PFSK-1 (cell line): ENCODE measurements around the gene KIF7.

Source experiments
- FOXP2 ChIP-seq: optimal IDR thresholded peaks from 2 replicates; pipeline ENCODE3; 2011; ENCODE audit warnings: borderline replicate concordance, control low read depth, inconsistent platforms; ENCODE audit not compliant: insufficient read depth; ENCODE audit errors: extremely low read length, extremely low read depth
- POLR2AphosphoS5 ChIP-seq: IDR thresholded peaks from 2 replicates; pipeline ENCODE4 v1.6.1; 2012; ENCODE audit warnings: low read depth, mild to moderate bottlenecking, control low read depth, low read length, moderate library complexity
- REST ChIP-seq, 2 experiments: IDR thresholded peaks; 2 replicates each; pipeline versions ENCODE4 v1.6.1 to v1.8.0; 2011 to 2012; ENCODE audit warnings: low read depth in 2 of 2, low read length in 2 of 2, control low read depth in 1 of 2, inconsistent platforms in 1 of 2, mild to moderate bottlenecking in 1 of 2, moderate library complexity in 1 of 2; ENCODE audit not compliant: insufficient read depth in 1 of 2
- SIN3A ChIP-seq: IDR thresholded peaks from 2 replicates; pipeline ENCODE4 v1.6.1; 2012; ENCODE audit warnings: mild to moderate bottlenecking, low read length, moderate library complexity, borderline replicate concordance; ENCODE audit not compliant: insufficient read depth
- TAF1 ChIP-seq: IDR thresholded peaks from 2 replicates; pipeline ENCODE4 v1.6.1; 2012; ENCODE audit warnings: low read length, control low read depth, borderline replicate concordance; ENCODE audit not compliant: insufficient read depth

KIF7 gene

GRCh38 chr15:89586651-89587050, 68.6 kb downstream of the KIF7 start:
- TF ChIP-seq POLR2AphosphoS5 (no peak), FOXP2 (no peak), SIN3A (no peak), REST (IDR thresholded peaks at IDR 0.05; ENCODE audit: insufficient read depth in 1 of 2, low read depth in 2 of 2, low read length in 2 of 2) (no peak), TAF1 (no peak)

- TF ChIP-seq REST (IDR thresholded peaks at IDR 0.05; ENCODE audit: insufficient read depth in 1 of 2, low read depth in 2 of 2, low read length in 2 of 2) (no peak), TAF1 (no peak), SIN3A (no peak), FOXP2 (no peak)
Measured at GRCh38 chr15:89578146-89578545, 77.1 kb downstream of the KIF7 start.
